ENCODE data around the gene FSTL4.
A peak's percentile ranks its signal among the peaks of the same experiment; 100 is the strongest.

FSTL4 gene

DNA sequence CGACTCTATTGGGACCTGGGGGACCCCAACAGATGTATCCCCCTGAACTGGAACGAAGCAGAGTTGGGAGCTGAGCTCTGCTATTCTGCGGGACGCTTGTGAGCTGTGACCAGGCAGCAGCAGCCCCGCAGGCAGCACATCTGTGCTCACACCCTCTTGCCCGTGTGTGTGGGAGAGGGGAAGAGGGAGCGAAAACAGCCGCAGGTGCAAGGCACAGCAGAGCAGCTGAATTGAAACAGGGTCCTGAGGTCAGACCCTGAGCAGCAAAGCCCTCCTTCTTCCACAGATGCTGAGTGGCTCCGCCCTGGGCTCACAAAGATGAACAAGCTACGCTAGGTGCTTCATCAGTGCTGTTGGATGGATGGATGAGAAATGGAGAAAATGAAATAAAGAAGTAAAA, 361.8 kb downstream of the FSTL4 start:
- no peak for DNase-seq

DNA sequence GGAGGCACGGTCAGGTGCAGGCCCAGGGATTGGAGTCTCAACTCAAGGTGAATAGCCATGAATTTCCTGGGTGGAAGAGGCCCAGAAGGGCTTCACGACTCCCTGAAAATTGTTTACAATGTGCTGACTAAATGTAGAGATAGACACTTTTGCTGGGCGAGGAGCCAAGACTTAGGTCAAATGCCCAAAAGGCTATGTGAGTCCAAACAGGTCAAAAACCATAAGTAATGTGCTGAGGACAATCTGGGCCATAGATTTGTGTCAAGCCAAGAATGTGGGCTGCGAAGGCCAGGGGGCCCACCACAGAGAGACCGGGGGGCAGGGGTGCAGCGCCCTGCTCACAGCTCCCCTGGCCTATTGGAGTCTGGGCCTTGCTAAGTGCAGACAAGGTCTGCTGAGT, 362.7 kb downstream of the FSTL4 start:
- no peak for DNase-seq

DNA sequence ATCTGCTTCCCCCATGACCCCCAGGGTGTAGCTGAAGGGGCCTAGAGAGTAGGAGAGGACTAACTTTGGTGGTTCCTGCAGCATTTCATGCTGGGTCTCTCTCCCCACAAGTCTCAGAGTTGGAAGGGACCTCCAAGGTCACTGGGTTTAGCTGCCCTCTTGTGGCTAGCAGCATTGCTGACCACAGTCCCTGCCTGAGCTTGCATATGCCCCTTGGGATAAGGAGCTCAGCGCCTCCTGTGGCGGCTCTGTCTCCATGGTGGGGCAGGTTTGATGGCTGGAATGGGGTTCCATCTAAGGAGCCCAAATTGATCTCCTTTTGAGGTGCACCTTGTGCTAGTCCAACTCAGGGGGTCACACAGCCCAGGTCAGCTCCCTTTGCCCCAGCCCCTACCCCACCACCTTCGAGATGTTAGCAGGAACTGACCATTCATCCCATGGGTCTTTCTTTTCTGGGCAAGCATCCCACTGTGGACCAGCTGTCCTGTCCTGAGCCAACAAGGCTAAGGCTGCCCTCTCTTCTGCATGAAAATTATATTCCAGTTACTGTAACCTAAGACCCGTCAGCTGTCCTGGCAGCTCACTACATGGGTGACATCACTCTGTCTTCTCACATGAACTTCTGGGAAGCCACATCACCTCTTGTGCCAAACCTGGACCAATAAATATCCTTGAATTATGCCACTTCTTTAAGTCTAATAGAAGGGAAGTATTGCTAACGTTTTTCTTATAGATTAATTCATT, 364.3 kb downstream of the FSTL4 start:
- DNase-seq = peak; percentile 75

- DNase-seq = no peak
These were observed 365.1 kb downstream of the FSTL4 start for GRCh38 chr5:133247151-133247709.

DNA sequence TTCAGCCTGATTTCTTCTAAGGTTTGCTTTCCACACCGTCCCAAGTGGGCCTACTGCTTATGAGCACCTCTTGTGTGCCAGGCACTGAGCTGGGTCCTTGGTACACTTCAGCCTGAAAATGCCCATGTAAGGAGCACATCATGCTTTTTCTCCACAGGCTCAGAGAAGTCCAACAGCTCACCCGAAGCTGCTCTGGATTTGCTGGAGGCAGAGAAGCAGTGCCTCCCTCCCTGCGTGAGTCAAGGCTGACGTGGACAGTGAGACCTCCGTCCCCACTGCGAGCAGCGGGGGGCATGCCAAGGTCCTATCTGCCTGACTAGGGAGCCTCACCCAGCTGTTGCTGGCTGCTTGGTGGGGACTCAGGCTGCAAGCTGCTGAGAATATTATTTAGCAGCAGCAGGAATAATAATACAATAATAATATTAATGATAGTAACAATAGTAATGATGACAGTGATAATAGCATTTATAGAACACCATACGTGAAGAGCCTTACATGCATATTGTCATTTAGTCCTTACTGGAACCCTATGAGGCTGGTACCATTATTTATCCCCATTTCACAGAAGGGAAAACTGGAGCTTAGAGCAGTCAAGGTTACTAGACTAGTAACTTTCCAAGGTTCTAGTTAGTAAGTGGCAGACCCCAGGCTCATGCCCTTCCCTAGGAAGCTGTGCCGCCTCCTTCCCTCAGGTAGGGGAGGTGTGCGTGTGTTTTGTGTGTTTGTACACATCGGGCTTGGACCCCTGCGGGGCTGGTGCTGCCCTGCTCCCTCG, 365.8 kb downstream of the FSTL4 start:
- no peak for DNase-seq

- DNase-seq = no peak
These were observed 366.3 kb downstream of the FSTL4 start for GRCh38 chr5:133246053-133246370.

- no peak for DNase-seq
These were observed 366.9 kb downstream of the FSTL4 start for GRCh38 chr5:133245191-133246052.

DNA sequence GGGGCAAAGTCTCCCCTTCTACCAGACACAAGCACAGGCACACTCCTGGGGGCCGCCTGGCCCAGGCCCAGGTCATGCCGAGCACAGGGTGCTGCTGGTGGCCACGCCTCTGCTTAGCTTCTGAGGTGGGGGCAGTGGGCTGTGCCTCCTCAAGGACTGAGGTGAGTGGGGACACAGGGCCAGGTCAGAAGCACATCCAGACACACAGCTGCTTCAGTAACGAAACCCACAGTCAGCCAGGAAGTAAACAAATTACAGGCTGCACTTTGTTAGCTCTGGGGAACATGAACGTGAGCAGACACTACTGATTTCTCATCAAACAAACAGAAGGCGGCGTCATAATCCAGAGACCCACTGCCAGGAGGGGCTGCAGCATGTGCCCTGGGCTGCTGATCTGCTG, 368.1 kb downstream of the FSTL4 start:
- DNase-seq = peak; percentile 83

- DNase-seq = no peak
These were observed 369.1 kb downstream of the FSTL4 start for GRCh38 chr5:133243196-133243595.

DNA sequence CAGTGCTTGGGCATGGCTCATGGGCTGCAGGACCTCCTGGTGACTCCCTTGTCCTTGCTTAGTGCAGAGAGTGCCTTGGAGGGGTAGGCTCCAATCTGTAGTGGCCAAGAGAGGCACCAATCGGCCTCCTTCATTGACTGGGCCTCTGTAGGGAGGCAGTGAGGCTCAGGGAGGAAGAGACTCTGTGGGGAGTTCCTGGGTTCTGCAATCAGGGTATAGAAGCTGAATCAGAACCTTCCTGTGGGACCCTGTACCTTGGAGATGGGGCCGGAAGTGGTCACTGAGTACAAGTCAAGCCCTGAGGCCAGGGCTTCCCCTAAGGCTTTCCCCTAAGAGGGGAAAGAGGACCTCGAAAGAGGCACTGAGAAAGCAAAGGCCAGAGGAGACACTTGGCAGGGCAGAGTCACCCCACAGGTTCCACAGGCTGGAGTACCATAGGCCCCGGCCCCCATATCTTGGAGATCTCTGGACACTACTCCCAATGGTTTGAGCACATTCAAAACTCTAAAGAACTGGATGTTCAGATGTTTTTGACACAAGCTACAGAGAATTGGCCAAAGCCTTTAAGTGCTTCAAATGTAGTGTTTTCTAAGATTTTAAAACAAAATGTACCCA, 370.0 kb downstream of the FSTL4 start:
- DNase-seq = no peak

- DNase-seq = no peak
These were observed 370.9 kb downstream of the FSTL4 start for GRCh38 chr5:133241179-133242092.

DNA sequence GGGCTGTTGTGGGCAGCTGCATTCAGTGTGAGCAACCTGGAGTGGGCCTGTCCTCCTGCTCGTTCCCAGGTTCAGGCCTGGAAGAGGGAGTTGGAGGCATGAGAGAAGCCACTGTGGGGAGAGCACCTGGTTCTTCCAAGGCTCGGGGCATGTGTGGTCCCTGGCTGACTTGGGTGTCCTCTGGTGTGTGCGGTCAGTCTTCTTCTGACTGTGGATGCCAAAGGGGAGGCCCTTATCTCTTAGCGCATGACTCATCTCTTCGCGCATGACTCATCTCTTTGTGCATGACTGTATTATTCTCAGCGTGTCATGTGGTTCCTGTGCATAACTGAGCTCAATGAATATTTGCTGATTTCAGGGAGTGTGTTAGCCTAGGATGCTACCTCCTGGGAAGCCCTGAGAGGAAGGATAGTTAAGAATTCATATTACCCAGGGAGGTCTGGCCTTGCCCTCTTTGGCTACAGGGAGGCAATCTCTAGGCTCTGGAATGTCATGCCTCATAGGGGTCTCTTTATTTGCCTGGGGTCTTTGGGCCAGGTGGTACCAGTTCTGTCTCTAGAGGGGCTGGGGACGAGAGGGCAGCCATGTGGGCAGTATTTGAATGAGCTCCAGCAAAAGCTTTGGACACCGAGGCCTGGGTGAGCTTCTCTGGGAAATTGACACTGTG, 371.8 kb downstream of the FSTL4 start:
- DNase-seq = peak; percentile 72

DNA sequence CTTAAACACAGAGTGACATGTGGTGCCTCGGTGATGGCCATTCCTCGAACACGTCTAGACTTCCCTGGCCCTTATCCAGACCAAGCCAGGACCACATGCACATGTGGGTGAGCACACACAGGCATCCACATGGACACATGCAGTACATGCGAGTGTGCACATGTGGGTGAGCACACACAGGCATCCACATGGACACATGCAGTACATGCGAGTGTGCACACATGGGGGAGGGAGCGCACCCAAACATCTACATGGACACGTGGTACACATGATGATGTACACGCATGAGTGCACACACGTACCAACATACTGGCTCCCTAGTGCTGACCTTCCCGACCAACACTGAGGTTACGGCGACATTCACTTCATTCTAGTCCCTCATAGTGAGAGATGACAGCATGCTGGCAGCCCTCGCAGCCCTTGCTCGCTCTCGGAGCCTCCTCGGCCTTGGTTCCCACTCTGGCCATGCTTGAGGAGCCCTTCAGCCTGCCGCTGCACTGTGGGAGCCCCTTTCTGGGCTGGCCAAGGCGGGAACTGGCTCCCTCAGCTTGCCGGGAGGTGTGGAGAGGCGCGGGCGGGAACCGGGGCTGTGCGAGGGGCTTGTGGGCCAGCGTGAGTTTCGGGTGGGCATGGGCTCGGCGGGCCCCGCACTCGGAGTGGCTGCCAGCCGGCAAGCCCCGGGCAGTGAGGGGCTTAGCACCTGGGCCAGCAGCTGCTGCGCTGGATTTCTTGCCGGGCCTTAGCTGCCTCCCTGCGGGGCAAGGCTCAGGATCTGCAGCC, 373.7 kb downstream of the FSTL4 start:
- no peak for DNase-seq

DNA sequence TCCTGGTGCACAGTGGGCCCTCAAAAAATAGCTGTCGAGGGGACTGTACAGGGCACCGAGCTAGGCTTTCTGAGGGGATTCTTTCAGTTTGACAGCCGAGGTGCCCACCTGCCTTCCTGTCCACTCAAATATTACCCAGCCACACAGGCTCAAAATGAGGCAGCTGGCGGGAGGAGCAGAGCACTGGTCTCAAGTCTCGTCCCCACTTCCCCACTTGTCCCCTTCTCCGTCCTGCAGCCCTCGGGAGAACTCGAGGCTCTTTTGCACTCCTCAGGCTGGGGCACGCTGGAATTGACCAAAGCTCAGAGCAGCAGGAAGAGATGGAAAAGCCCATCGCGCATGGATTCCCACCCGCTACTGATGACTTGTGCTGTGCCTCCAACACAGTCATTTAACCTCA, 375.4 kb downstream of the FSTL4 start:
- no peak for DNase-seq

GRCh38 chr5:133236541-133236951, 375.8 kb downstream of the FSTL4 start:
- DNase-seq = no peak

- no peak for DNase-seq
These were observed 376.5 kb downstream of the FSTL4 start for GRCh38 chr5:133235696-133236426.

DNA sequence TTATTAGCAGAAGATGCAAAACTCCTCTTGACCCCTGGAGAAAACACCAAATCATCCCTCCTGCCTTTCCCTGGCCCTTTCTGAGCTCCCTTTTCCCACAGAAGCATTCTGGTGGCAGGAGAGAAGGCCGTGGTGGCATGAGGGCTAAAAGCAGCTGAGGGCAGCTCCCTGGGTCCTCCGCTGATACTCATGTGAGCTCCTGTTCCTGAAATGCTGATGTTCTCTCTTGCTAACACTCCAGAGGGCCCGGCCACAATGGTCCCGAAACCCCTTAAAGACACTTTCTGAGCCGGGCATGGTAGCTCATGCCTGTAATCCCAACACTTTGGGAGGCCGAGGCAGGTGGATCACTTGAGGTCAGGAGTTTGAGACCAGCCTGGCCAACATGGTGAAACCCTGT, 377.4 kb downstream of the FSTL4 start:
- no peak for DNase-seq

DNA sequence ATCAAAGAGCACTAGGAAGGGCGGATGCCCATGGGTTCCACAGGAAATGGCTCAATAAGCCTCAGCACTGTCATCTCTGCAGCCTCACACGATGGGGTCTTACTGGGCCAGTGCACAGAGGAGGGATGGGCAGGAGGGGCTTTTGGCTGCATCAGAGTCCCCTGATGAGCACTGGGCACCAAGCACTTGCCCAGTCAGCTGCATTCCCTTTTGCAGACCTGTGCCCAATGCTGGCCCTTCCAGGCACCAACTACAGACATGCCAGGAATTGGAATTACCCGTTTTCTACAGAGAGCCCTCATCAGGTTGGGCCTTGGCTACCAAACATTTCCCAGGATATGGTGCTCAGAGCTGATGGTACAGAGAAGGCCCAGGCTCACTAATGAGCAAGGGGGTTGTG, 378.1 kb downstream of the FSTL4 start:
- DNase-seq = no peak

DNA sequence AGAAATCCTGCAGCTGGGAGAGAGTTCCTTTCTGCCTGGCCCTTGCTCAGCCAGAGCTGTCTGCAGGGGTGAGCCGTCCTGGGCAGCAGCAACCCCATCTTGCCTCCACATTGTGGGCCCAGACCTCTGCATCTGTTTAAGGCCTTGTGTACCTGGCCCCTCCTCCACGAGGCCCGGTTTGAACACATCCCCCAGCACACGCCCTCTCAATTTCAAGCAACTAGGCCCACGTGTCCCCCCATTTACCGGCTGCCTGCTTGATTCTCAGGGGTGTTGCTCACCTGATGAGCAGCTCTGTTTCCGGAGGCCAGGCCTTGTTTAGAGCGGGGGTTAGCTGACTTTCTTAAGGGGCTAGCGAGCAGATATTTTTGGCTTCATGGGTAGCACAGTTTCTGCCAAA, 378.7 kb downstream of the FSTL4 start:
- no peak for DNase-seq

DNA sequence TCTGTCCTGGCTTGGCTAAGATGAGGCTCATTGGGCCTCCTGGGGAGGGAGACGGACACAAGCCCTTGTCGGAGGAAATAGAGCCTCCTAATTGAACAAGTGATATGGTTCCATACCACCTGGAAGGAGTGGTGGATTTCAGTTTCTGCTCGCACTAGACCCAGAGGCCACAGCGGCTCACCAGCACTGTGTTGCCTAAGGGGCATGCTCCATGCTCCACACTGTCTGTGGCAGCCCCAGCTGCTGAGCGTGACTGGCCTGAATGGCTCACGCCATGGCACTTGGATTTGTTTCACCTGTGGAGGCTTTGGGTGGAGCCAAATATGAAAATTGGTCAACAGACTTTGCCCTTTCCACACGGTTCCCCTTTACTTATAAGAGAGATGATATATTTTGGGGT, 379.4 kb downstream of the FSTL4 start:
- DNase-seq = no peak
